ENCODE measurements around the gene SPC24. TPM values are rescaled to one million over a fixed set of nuclear protein-coding genes. Genes with fewer than 3 reads are reported as not detected.

The SPC24 gene
- total and polyA plus RNA-seq, 12 donors, result 0.60 to 16.5 (median 4.2) TPM

DNA sequence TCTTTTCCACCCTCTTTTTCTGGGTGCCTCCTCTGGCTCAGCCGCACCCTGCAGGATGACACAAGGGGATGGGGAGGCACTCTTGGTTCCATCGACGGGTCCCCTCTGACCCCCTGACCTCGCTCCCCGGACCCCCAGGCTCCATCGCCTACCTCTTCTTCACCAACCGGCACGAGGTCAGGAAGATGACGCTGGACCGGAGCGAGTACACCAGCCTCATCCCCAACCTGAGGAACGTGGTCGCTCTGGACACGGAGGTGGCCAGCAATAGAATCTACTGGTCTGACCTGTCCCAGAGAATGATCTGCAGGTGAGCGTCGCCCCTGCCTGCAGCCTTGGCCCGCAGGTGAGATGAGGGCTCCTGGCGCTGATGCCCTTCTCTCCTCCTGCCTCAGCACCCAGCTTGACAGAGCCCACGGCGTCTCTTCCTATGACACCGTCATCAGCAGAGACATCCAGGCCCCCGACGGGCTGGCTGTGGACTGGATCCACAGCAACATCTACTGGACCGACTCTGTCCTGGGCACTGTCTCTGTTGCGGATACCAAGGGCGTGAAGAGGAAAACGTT, 42.4 kb downstream of the SPC24 start:
- no peak for DNase-seq
- peak overlapping the region in 2 of 5 donors; percentile 12 to 20 for H3K27ac ChIP-seq
- no peaks in the 10 kb centered on the region for H3K4me1 ChIP-seq (replicated peaks in 1 of 2)
- intact Hi-C loops (cut with DNase I), result no loop called here
- peaks cover 0 to 100% of the 10 kb centered on the region in 2 donors for H3K36me3 ChIP-seq (replicated peaks in 1 of 2)
- no peaks in the 10 kb centered on the region for H3K27me3 ChIP-seq
- 80 to 90% (median 83%) methylated on average over 14 to 27 of the region's 27 CpGs for WGBS, 4 donors
- H3K9me3 ChIP-seq (replicated peaks in 1 of 3), result no peaks in the 10 kb centered on the region
- TF ChIP-seq POLR2A (IDR thresholded peaks at IDR 0.05), result no peak
- TF ChIP-seq, protein P1, sequence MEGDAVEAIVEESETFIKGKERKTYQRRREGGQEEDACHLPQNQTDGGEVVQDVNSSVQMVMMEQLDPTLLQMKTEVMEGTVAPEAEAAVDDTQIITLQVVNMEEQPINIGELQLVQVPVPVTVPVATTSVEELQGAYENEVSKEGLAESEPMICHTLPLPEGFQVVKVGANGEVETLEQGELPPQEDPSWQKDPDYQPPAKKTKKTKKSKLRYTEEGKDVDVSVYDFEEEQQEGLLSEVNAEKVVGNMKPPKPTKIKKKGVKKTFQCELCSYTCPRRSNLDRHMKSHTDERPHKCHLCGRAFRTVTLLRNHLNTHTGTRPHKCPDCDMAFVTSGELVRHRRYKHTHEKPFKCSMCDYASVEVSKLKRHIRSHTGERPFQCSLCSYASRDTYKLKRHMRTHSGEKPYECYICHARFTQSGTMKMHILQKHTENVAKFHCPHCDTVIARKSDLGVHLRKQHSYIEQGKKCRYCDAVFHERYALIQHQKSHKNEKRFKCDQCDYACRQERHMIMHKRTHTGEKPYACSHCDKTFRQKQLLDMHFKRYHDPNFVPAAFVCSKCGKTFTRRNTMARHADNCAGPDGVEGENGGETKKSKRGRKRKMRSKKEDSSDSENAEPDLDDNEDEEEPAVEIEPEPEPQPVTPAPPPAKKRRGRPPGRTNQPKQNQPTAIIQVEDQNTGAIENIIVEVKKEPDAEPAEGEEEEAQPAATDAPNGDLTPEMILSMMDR (IDR thresholded peaks at IDR 0.05), result no peak
- no peak overlapping the region for H3K4me3 ChIP-seq

DNA sequence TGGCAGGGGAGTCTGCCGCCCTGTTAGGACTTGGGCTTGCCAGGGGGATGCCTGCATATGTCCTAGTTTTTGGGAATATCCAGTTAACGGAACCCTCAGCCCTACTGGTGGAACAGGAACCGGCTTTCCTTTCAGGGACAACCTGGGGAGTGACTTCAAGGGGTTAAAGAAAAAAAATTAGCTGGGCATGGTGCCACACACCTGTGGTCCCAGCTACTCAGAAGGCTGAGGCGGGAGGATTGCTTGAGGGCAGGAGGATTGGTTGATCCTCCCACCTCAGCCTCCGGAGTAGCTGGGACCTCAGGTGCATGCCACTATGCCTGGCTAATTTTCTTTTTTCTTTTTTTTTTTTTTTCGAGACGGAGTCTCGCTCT, 43.8 kb downstream of the SPC24 start:
- no peak for TF ChIP-seq POLR2A (IDR thresholded peaks at IDR 0.05)
- TF ChIP-seq, protein P1 (IDR thresholded peaks at IDR 0.05), result no peak
- Histone ChIP-seq H3K36me3 (replicated peaks in 1 of 2) (peaks cover 0 to 100% of the 10 kb centered on the region in 2 donors), H3K4me1 (replicated peaks in 1 of 2) (no peaks in the 10 kb centered on the region), H3K9me3 (replicated peaks in 1 of 3) (no peaks in the 10 kb centered on the region), H3K4me3 (no peak overlapping the region), H3K27me3 (no peaks in the 10 kb centered on the region), H3K27ac (peak overlapping the region in 2 of 5 donors; percentile 8 to 32)
- 67 to 82% (median 69%) methylated on average over 5 to 8 of the region's 8 CpGs for WGBS, 4 donors
- intact Hi-C loops (cut with DNase I), result no loop called here
- no peak for DNase-seq

DNA sequence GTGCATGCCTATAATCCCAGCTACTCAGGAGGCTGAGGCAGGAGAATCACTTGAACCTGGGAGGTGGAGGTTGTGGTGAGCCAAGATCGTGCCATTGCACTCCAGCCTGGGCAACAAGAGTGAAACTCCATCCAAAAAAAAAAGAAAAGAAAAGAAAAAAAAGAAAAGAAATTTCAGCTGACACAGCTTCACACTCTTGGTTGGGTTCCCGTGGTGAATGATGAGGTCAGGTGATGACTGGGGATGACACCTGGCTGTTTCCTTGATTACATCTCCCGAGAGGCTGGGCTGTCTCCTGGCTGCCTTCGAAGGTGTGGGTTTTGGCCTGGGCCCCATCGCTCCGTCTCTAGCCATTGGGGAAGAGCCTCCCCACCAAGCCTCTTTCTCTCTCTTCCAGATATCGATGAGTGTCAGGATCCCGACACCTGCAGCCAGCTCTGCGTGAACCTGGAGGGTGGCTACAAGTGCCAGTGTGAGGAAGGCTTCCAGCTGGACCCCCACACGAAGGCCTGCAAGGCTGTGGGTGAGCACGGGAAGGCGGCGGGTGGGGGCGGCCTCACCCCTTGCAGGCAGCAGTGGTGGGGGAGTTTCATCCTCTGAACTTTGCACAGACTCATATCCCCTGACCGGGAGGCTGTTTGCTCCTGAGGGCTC, 44.3 kb downstream of the SPC24 start:
- Histone ChIP-seq H3K36me3 (replicated peaks in 1 of 2) (peaks cover 0 to 100% of the 10 kb centered on the region in 2 donors), H3K4me3 (no peak overlapping the region), H3K9me3 (replicated peaks in 1 of 3) (no peaks in the 10 kb centered on the region), H3K27me3 (no peaks in the 10 kb centered on the region), H3K4me1 (replicated peaks in 1 of 2) (no peaks in the 10 kb centered on the region), H3K27ac (peak overlapping the region in 2 of 5 donors; percentile 8 to 32)
- intact Hi-C loops (cut with DNase I), result no loop called here
- TF ChIP-seq, protein P1 (IDR thresholded peaks at IDR 0.05), result no peak
- TF ChIP-seq POLR2A (IDR thresholded peaks at IDR 0.05), result no peak
- WGBS, 4 donors, result 83 to 87% (median 85%) methylated on average over 8 to 15 of the region's 15 CpGs
- no peak for DNase-seq

DNA sequence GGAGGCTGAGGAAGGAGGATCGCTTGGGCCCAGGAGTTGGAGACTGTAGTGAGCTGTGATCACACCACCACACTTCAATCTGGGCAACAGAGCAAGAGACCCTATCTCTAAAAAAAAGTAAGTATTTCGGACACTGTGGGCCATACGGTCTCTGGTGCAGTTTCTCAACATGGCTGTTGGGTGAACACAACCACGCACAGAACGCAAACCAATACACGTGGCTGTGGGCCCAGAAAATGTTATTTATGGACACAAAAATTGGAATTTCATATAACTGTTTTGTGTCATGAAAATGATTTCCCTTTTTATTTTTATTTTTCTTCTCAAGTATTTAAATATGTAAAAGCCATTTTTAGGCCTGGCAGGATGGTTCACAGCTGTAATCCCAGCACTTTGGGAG, 46.8 kb downstream of the SPC24 start:
- no peak overlapping the region for H3K4me3 ChIP-seq
- peak overlapping the region in 1 of 5 donors; percentile 12 for H3K27ac ChIP-seq
- H3K36me3 ChIP-seq (replicated peaks in 1 of 2), result peaks cover 0 to 100% of the 10 kb centered on the region in 2 donors
- 82 to 87% (median 86%) methylated on average over 6 of the region's 6 CpGs for WGBS, 4 donors
- no peak for TF ChIP-seq POLR2A (IDR thresholded peaks at IDR 0.05)
- TF ChIP-seq, protein P1 (IDR thresholded peaks at IDR 0.05), result no peak
- H3K27me3 ChIP-seq, result no peaks in the 10 kb centered on the region
- no peaks in the 10 kb centered on the region for H3K9me3 ChIP-seq (replicated peaks in 1 of 3)
- DNase-seq, result no peak
- no peaks in the 10 kb centered on the region for H3K4me1 ChIP-seq (replicated peaks in 1 of 2)
- intact Hi-C loops (cut with DNase I), result loop anchor here in 1 of 2 donors (10.0 kb wide), 1 partner anchor 74 kb away; no protein-coding TSS in a partner anchor
